Effector CD8-positive, alpha-beta T cell (primary cell): ENCODE measurements around the gene CACNA1C.

Experiments
- DNase-seq: peaks from one replicate; lab custom pipeline; 2025; lab: John Stamatoyannopoulos, UW

CACNA1C gene

DNA sequence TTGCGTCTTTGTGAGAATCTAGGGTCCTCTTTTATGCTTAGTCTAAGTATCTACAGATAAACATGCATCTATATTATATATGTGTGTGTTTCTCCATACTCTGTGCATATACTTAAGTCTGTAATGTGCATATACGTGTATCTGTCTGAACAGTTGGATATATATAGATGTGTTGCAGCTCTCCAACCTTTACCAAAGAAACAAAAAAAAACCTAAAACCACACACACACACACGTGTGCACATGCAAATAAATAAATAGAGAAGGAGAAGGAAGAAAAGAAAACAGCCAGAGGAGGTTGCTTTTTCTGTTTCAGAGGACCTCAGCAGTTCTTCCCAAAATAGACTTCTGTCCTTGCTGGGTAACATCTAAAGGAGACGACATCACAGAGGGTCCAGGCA lies 244.9 kb downstream of the CACNA1C start:
- DNase-seq: no peak

DNA sequence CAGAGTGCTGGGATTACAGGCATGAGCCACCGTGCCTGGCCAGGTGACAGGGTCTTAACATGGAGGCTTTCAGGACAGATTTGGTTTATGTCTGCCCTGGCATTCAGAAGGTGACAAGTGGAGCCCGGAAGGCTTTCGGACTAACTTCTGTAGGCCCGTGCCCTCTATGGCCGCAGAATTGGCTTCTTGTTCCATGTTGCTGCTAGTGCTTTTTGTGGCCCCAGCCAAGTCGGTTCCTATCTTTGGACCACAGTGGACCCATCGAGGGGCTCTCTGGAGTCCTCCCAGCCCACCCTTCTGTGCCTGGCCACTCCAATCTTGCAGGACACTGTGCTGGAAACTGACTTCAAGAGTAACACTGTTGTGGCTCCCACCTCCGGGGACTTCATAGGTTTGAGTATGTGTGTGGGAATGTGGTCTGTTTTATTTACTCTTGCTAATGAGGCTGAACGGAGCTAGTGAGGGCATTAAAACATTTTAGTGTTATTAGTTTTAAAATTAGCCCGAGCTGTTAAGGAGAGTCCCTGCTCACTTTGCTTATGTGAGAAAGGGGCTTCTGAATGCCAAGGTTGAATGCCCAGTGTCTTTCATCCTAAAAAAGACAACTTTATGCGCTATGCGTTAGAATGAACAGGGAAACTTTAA lies 245.9 kb downstream of the CACNA1C start:
- DNase-seq: no peak

DNA sequence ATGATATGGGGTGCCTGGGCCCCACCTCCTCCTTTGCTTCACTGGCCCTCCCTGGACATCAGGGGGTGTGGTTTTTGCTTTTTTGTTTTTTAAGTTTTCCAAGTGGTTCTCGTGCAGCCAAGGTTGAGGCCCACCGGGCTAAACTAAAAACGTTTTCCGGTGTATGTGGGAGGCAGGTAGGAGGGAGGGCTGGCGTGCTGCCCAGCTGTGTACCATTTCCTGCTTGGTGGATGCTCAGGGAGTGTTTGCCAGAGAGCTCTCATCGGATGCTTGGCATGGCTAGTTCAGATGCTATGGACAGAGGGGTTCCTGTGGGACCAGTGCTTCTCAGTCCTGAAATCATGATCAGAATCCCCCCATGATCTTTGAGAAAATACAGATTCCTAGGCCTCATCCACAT lies 246.4 kb downstream of the CACNA1C start:
- DNase-seq: no peak

DNA sequence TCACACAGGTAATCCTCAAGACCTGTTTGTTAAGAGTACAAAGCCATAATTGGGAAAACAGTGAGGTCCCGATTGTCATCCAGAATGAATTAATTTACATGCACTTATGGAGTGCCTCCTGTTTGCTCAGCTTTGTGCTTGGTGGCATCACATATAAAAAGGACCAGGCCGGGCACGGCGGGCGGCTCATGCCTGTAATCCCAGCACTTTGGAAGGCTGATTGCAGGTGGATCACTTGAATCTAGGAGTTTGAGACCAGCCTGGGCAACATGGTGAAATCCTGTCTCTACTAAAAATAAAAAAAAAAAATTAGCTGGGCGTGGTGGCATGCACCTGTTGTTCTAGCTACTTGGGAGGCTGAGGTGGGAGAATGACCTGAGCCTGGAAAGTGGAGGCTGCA lies 247.4 kb downstream of the CACNA1C start:
- DNase-seq: no peak

DNA sequence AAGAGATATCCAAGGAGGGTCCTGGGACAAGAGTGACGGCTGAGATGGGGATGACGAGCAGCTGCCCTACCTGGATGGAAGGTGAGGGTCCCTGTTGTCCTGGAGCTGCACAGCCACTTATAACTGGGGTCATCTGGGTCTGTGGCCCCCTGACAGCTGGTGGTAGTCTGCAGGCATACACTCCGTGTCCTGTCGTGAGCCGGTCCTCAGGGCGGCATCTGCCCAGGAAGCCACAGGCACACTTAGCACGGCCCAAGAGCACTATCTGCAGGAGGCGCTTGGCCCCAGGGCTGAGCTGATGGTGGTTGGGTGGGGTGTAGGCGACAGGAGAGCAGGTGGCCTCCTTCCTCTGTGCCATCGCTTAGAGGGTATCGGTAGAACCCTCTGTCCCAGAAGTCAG lies 248.1 kb downstream of the CACNA1C start:
- no peak for DNase-seq

DNA sequence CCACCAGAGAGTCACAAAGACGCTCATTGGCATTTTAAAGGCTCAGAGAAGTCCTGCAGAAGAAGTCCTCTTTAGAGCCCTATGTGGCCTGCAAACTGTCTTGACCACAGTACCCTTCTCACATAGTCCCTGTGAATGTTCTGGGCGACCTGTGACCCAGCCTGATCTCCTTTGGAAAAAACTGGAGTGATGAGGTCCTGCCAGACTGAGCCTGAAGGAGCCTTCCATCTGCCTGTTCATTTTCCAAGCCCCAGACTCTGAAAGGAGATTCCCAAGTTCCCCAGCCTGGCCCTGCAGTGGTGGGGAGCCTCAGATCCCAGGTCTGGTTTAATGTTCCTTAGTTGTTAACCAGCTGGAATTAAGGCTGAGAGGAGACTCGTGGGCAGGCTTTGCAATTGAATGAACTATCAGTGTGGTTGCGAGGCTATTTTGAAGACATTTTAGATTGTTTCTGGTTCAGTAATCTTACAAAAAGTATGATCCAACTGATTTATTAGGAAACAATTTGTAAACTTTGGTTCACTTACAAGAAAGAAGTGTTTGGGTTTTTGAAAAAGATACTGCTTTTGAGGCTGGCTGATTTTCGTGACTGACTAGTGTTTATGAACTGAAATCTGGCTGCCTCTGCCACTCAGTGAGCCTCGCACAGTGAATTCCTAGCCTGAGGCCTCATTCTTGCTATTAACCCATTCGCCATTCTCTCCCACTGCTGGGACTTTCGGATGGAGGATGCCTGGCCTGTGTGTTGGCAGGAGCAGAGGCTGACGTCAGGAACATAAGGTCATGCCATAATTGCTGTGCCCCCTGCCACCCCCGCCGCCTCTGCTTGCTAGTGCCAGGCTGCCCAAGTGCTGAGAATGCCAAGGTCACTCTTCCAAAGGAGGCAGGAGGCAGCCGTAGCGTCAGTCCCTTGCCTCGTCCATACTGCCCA lies 249.0 kb downstream of the CACNA1C start:
- DNase-seq: no peak

DNA sequence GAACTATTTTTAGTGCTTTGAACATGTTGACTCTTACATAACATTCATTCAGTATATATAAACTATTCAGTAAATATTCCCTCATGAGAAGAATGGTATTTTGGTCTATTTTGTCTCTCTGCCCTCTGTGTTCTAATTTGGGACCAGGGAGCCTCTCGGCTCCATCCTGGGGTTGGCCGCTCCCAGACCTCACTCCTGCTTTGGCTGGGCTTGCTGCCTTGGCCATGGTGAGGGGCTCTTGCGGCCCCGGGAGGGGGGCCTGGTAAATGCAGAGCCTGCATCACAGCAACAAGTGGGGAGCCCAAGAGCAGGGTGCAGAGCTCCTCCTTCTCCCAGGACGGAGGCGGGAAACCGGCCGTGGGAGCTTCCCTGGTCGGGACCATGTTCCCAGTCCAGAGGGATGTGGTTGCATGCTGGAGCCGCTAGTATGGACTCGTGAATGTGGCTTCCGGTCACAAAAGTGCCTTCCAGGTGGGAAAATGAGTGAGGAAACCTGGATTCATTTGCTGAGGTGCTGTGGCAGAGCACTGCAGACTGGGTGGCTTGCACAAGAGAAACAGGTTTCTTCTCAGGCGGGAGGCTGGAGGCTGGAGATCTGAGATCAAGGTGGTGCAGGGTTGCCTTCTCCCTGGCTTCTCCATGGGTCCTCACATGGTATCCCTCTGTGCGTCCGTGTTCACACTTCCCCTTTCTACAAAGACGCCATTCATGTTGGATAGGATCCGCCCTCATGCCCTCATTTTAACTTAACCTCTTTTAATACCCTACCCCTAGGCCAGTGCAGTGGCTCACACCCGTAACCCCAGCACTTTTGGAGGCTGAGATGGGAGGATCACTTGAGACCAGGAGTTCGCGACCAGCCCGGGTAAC lies 250.2 kb downstream of the CACNA1C start:
- no peak for DNase-seq

DNA sequence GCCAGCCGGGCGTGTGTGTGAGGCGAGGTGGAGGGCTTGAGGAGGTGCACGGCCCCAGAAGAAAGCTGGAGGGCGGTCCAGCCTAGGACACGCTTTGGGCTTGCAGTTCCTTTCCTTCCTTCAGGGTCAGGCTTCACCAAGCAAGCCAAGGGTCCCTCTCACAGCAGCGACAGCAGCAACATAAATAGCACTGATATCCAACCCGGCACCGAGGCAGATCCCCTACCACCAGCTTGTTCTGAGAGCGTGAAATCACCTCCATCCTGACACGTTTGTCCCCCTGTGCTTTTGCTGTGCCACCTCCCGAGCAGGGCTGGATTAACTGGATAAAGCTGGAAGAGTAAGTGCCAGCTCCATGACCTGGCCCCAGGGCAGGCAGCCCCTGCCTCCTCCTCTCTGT lies 251.4 kb downstream of the CACNA1C start:
- DNase-seq: no peak

DNA sequence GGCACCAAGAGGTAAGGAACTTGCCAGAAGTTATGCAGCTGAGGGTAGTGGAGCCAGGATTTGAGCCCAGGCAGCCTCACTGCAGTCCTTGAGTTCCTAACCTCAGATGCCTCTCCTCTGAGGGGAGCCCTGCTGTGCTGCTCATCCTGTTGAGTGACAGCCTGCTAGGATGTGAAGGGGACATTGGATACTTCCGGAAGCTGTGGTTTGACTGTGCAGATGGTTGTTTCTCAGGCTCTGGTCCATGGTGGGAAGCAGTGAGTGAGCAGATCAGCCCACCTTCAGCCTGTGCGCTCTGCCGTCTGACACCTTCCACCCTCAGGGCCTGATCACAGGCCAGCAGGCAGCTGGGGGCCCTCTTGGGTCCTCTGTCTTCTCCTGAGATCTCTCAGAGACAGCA lies 253.2 kb downstream of the CACNA1C start:
- no peak for DNase-seq

DNA sequence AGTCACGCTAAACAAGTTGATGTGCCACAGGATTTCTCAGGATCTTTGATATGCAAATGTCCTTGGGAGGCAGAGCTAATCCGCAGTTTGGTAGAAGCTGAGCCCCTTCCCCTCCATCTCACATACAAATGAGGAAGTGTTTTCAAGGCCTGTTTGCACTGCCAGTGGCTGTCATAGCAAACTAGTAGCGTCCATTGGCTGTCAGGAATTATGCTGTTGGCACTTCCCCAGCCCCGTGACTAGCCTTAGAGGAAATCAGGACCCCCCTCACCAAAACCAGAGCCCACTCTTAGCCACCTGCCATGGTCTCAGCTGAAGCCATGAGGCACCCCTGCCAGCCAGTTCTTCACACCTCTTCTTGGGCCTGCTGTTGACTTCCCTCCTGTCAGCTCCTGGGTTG lies 253.9 kb downstream of the CACNA1C start:
- DNase-seq: no peak

DNA sequence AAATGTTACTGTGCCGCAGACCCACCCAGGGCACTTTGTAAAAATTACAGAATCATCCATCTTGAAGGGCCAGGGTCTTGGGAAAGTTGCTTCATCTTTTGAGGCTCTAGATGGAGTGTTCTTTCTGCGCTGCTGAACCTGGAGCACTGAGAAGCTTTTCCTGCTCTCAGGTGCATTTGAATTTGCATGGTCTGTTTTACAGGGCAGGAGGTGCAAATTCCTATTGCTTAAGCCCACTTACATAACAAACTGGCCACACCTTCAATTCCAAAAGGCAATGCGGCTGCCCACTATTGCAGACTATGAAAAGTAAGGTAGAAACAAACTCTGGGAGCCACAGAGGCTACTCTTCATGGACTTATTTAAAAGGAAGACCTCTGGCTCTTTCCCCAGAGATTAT lies 254.8 kb downstream of the CACNA1C start:
- DNase-seq: no peak

DNA sequence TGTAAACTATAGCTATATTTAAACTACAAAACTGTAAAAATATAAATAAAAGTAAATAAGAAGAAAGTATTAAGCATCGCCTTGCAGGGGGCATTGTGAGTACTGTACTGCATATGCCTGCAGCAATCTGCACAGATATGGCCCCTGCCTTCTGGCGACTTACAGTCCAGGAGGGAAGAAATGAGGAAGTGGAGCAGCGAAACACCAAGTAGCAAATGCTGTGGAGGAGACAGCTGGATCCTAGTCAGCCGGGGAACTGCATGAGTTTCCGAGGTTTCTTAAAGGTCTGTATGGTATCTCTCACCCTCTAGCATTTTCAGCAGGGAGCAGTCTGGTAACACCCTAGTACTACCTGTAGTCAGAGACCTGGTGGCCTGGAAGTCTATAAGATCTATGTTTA lies 256.9 kb downstream of the CACNA1C start:
- no peak for DNase-seq

DNA sequence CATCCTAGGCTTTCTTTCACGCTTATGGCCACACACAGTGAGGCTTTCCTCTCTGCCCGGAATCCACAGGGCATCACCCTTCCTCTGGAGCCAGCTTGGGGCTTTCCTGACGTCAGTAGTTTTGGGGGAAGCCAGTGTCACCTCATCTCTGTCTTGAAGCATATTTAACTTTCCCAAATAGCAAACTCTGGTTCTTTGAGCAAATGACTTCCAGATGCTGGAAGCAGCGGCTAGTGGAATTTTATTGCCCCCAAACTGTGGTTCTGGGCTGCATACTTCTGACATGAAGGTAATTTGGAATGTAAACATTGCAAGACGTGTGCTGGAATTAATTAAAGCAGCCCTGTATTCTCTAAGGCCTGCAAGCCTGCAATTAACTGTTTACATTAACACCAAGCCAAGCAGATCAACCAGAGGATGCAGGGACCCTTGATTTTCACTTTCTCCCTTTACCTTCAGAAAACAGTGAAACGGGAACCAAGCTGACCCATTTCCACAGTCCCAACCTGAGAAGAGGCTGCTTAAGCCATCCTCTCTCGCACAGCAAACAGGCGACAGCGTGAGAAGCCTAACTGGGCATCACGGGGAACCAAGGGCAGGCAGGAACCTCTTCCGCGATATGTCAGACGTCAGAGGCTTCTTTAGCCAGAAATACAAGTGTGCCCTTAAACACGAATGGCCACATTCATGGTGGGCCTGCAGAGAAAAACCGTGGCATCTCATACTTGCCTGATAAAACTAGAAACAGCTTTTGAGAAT lies 258.4 kb downstream of the CACNA1C start:
- DNase-seq: no peak

DNA sequence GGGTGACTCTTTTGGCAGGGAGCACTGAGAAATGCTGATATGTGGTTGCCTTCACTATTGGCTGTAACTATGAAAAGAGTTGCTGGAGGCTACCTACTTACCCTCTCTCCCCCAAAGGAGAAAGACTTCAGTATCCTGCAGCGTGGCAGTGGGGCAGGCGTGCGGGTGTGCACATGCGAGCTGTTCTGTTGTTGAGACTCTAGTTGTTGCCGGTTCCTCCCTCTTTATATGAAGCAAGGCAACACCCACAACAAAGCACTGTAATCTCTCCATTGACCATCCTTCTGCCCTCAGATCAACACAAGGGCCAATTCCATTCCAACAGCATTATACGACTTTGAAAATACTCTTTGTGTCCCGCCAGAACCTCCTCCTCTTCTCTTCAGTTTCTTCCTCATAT lies 259.4 kb downstream of the CACNA1C start:
- no peak for DNase-seq

DNA sequence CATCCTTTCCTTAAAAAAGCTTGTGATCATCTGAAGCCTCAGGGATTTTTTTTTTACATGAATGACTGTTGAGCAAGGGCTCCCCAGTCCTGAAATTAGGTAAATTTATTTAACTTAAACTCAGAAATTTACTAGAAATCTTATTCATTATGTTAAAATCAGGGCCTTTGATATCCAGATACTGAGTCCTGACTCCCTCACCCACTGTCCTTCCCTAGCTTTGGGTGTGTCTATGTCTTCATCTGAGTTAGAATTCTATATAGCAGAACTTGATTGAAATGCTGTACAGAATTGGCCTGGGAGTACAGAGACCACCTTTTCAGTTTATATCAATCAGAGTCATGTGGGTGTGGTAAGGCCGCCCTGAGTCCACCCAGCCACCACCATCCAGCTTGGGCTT lies 260.0 kb downstream of the CACNA1C start:
- DNase-seq: no peak

DNA sequence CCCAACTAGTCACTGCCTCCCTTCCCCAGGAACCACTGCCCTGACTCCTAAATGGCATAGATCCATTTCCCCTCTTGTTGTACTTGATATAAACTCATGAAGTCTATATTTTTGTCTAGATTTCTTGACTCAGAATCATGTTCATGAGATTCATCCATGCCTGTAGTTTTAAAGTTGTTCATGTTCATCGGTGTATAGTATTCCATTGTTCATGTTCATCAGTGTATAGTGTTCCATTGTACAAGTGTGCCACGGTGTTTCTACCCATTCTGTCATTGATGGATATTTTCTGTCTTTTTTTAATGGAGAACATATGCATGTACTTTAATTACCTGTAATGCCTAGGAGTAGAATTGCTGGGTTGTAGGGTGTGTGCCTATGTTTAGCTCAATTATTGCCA lies 261.7 kb downstream of the CACNA1C start:
- no peak for DNase-seq

DNA sequence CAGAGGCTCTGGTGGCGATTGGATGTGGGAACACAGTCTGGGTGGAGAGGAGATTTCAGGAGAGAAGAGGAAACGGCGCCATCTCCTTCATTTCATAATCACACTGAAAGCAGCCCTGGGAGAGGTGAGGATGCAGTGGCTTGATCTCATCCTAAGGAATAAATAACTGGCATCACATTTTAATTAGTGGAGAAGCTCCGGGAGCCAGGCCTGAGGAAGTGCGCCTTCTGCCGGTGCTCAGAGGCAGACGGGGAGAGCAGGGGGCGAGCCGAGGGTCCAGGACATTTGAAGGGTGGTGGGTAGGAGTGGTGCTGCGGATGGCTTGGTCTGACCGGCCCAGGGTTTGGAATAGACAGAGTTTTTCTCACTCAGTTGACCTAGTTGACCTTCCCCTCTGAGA lies 265.0 kb downstream of the CACNA1C start:
- no peak for DNase-seq

DNA sequence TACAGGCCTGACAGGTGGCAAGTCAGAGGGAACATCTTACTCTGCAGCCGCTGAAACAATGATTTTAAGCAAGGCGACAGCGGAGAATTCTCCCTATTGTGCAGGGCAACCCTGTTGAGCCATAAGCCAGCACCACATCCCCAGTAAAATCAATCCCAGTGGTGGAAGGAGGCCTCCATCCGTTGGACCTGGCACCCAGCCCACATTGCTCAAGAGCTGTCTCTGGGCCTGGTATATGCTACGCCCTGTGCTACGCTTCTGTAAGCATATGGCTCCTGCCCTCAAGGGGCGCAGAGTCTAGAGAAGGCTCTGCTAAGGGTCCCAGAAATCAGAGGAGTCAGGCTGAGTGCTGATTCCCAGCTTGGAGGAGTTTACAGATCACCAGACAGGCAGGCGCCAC lies 265.5 kb downstream of the CACNA1C start:
- no peak for DNase-seq

DNA sequence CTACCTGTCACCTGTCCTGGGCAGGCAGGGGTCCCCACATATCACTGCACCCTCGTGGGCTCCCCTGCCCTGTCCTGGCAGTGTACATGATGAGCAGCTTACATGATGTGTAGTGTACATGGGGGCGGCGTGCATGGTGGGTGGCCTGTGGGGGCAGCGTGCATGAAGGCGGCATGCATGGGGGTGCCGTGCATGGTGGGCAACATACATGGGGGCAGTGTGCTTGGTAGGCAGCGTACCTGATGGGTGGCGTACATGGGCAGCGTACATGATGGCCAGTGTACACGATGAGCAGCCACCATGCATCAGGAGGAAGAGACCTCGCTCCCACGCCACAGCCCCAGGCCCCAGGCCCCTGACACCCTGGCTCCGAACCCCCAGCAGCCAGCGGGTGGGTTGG lies 266.3 kb downstream of the CACNA1C start:
- no peak for DNase-seq

DNA sequence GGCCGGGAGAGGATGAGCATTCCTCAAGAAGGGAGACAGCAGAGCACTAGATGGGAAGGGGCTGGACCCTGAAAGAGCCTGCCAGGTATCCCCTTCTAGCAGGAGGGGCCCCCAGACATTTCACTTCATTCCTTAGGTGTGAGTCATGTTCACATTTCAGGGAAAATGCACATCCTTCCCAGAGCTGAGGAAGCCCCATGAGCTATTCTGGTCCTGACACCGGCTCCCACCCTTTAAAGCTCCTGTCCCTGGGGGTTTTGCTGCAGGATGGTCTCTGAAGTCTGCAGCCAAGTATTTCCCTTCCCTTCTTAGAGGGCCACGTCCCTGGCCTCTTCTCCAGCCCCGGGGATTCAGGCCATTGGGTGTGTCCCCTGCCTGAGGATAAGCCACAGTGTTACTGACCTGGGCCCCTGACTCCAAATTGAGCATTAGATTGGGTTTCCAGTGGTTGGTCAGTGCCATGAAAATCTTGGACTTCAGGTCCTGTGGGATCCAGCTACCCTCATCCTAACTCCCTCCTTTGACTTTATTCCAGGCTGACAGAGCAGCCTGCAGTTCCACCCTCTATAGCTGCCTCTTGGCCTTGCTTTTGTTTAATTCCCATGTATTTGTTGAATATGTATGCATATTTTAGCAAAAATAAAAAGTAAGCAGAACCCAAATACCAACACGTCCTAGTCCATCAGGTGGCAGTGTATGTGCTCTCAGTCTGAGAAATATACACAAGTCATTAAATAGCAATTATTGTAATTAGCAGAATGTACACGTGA lies 267.1 kb downstream of the CACNA1C start:
- no peak for DNase-seq

DNA sequence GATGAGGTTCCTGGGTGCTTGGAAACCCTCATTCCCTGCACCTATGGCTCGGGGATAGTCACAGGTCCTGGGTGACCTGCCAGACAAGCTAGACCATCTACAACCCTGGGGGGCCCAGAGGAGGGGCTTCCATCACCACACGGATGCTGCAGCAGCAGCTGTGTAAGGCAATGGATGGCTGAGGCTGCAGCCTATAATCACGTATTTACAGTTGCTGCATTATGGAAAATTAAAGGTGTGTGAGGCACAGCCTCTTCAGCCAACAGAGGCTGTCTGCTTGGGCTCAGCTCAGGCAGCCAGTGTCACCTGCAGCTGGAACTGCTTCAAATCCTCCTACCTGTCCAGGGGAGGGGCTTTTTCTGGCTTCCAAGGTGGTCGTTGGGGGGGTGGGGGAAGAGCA lies 268.1 kb downstream of the CACNA1C start:
- no peak for DNase-seq
